ENCODE data around the gene CCR5. TPM values are rescaled to one million over a fixed set of nuclear protein-coding genes. Genes with fewer than 3 reads are reported as not detected.

Gene CCR5
- total and polyA plus RNA-seq, 9 of the 15 experiments (the other 6 are each of a cell fraction or from before 2014, with no cell fraction given) = not detected

GRCh38 chr3:46406443-46406787 lies 35.7 kb downstream of the CCR5 start (continued):
- TF ChIP-seq, protein P1, sequence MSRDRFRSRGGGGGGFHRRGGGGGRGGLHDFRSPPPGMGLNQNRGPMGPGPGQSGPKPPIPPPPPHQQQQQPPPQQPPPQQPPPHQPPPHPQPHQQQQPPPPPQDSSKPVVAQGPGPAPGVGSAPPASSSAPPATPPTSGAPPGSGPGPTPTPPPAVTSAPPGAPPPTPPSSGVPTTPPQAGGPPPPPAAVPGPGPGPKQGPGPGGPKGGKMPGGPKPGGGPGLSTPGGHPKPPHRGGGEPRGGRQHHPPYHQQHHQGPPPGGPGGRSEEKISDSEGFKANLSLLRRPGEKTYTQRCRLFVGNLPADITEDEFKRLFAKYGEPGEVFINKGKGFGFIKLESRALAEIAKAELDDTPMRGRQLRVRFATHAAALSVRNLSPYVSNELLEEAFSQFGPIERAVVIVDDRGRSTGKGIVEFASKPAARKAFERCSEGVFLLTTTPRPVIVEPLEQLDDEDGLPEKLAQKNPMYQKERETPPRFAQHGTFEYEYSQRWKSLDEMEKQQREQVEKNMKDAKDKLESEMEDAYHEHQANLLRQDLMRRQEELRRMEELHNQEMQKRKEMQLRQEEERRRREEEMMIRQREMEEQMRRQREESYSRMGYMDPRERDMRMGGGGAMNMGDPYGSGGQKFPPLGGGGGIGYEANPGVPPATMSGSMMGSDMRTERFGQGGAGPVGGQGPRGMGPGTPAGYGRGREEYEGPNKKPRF (IDR thresholded peaks at IDR 0.05; ENCODE audit: low read depth, low read length) = no peak
- TF ChIP-seq, protein P2, sequence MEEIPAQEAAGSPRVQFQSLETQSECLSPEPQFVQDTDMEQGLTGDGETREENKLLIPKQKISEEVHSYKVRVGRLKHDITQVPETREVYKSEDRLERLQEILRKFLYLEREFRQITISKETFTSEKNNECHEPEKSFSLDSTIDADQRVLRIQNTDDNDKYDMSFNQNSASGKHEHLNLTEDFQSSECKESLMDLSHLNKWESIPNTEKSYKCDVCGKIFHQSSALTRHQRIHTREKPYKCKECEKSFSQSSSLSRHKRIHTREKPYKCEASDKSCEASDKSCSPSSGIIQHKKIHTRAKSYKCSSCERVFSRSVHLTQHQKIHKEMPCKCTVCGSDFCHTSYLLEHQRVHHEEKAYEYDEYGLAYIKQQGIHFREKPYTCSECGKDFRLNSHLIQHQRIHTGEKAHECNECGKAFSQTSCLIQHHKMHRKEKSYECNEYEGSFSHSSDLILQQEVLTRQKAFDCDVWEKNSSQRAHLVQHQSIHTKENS (CRISPR knock-in tag; IDR thresholded peaks at IDR 0.05) = no peak
- TF ChIP-seq PML (IDR thresholded peaks at IDR 0.05; ENCODE audit: low read length) (no peak), CREM (IDR thresholded peaks at IDR 0.05; ENCODE audit: low read depth) (0 out of 2 replicates have a peak, but pooled peaks have one; percentile 10), JUN (IDR thresholded peaks at IDR 0.05; ENCODE audit: borderline replicate concordance, low read depth, low read length) (no peak), JUN (CRISPR knock-in tag; IDR thresholded peaks at IDR 0.05; ENCODE audit: borderline replicate concordance) (no peak), CBX3 (IDR thresholded peaks at IDR 0.05; ENCODE audit: borderline replicate concordance in 1 of 2, low read length in 2 of 2) (no peak), NR4A1 (CRISPR knock-in tag; IDR thresholded peaks at IDR 0.05) (no peak), NR4A1 (tag; IDR thresholded peaks at IDR 0.05) (no peak), SMAD2 (IDR thresholded peaks at IDR 0.05; ENCODE audit: low read depth, low read length) (no peak), NR3C1 (CRISPR knock-in tag; IDR thresholded peaks at IDR 0.05) (no peak), CHD4 (IDR thresholded peaks at IDR 0.05; ENCODE audit: insufficient read depth, insufficient replicate concordance, low read depth, low read length, poor library complexity, severe bottlenecking) (peak; percentile 46), MCM3 (IDR thresholded peaks at IDR 0.05) (no peak), ZNF830 (CRISPR knock-in tag; IDR thresholded peaks at IDR 0.05) (no peak), ZNF133 (CRISPR knock-in tag; IDR thresholded peaks at IDR 0.05) (no peak), CBX8 (IDR thresholded peaks at IDR 0.05; ENCODE audit: borderline replicate concordance, extremely low read depth, low read depth, low read length, poor library complexity, severe bottlenecking) (no peak), ERF (CRISPR knock-in tag; IDR thresholded peaks at IDR 0.05) (no peak), TCF15 (CRISPR knock-in tag; IDR thresholded peaks at IDR 0.05) (no peak), ZNF282 (CRISPR knock-in tag; IDR thresholded peaks at IDR 0.05) (no peak), ZNF212 (CRISPR knock-in tag; IDR thresholded peaks at IDR 0.05) (no peak), ZNF347 (CRISPR knock-in tag; IDR thresholded peaks at IDR 0.05; ENCODE audit: low read depth) (no peak), ZNF785 (CRISPR knock-in tag; IDR thresholded peaks at IDR 0.05) (no peak), ZBTB26 (CRISPR knock-in tag; IDR thresholded peaks at IDR 0.05) (0 out of 2 replicates have a peak, but pooled peaks have one; percentile 17)
- TF ChIP-seq, protein P3, sequence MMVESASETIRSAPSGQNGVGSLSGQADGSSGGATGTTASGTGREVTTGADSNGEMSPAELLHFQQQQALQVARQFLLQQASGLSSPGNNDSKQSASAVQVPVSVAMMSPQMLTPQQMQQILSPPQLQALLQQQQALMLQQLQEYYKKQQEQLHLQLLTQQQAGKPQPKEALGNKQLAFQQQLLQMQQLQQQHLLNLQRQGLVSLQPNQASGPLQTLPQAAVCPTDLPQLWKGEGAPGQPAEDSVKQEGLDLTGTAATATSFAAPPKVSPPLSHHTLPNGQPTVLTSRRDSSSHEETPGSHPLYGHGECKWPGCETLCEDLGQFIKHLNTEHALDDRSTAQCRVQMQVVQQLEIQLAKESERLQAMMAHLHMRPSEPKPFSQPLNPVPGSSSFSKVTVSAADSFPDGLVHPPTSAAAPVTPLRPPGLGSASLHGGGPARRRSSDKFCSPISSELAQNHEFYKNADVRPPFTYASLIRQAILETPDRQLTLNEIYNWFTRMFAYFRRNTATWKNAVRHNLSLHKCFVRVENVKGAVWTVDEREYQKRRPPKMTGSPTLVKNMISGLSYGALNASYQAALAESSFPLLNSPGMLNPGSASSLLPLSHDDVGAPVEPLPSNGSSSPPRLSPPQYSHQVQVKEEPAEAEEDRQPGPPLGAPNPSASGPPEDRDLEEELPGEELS (CRISPR knock-in tag; IDR thresholded peaks at IDR 0.05; ENCODE audit: borderline replicate concordance) = no peak

Data from K562 (cell line).